MV-4-11 (cell line): Measurements from ENCODE around the gene MRPL12.
A peak's percentile ranks its signal among the peaks of the same experiment; 100 is the strongest.

ENCODE experiments used
- DNase-seq: peaks from one replicate; lab custom pipeline; 2025; lab: John Stamatoyannopoulos, UW

Gene MRPL12

DNA sequence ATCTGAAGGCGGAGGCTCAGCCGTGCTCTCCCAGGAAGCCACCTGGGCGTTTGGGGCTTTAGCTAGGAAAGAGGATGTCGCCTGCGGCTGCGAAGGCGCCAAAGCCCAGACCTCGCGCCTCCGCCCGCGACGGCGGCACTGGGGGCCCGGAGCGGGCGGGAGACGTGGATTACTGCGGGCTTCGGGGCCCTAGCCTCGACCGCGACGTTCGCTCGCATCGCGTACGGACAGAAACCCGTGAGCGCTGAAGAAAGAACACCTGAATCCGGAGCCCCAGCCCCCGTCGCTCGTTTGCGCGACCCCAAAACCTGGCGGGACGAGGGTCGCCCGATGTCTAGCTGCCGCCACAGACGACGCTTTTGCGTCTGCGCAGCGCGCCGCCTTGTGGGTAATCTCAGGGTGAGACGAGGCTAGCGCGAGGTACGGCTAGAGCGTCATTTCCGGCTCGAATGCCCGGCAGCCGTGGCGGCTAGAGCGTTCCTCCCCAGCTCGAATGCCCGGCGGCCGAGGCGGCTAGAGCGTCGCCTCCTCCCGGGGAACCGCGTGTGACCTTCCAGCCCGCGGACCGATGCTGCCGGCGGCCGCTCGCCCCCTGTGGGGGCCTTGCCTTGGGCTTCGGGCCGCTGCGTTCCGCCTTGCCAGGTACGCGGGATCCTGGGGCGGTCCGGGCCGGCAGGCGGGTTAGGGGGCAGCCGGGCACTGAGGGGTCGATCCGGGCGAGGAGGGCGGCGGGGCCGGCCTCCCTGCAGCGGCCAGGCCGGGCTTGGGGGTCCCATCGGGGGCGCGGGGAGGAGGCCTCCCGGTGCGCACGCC, at the start of gene MRPL12:
Gene MRPL12 (plus strand): TSS at position 434 of the 813 bp plus-strand sequence. CDS start 135 bp downstream, at position 569.
- DNase-seq: peak; percentile 88

DNA sequence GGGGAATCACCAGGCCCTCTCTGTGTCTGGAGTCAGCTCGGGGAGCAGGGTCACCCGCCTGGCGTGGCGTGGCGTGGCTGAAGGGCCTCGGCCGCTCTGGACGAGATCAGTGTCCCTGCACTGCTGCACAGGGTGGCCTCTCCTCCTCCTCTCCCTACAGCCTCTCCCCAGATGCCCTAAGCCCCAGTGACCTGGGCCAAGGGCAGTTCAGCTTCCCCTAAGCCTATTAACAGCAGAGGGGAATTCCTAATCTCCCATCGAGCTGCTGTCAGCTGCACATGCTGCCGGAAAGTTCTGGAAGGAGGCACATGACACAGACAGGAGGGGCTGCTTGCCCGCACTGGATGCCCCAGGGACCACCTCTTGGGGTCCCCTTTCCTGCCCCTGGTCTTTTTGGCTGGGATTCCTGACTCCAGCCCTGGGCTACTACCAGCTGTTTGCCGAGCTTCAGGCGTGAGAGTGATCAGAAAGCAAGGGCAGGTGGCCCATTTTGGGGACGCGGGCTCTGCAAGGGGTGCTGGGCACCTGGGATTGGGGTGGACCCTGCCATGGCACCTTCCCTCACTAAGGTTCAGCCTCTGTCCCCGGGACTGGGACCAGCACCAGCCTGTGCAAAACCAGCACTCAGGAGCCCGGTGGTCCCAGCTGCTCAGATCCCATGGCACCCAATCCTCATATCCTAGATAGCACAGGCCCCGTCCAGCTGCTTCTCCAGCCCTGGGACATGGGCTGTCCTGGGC, 47.6 kb upstream of the MRPL12 start:
- no peak for DNase-seq

DNA sequence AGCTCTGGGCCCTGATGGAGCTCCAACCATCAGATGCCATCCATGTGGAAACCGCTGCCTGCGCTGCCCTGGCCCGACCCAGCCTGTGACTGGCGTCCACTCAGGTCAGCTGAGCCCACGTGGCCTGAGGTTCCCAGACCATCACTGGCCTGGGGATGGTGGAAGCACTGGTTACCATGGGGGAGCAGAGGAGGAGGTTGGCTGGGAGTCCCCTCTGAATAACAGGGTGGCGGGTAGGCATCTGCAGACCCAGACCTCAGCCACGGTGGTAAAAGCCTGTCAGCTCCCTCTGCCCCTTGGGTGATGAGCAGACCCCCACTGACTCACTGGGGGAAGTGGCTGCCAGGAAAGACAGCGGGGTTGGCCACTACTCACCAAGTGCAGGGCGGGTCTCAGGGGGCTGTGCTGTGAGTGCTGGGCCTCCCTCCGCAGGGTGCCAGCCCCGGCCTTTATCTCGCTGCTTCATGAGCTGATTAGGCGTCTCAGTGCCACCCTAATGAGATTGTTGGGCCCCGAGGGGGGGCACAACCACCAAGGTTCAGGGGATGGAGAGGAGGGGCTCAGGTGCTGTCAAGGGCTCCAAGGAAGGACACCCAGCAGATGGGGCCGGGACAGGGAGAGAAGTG, 46.9 kb upstream of the MRPL12 start, which contains the start of gene PDE6G:
Gene PDE6G (minus strand): TSS at position 425 of the 626 bp plus-strand sequence. CDS start 3,237 bp downstream, outside the sequence.
- DNase-seq: no peak

DNA sequence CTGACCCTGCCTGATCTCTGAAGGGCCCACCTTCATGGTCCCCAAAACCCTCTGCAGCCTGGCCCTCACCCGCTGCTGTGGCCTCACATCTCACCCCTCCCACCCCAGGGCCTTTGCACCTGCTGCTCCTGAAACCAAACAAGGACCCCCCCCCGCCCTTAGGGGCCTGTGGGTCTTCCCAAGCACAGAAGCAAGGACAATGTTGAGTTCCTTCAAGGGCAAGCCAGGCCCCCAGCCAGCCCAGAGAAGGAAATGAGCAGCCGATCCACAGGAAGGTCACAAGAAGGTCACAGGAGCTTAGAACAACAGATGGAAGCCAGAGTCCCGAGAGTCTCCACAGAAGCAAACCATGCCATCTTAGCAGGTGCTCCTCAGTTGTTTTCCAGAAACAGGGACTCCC, 46.3 kb upstream of the MRPL12 start:
- DNase-seq: peak; percentile 40

DNA sequence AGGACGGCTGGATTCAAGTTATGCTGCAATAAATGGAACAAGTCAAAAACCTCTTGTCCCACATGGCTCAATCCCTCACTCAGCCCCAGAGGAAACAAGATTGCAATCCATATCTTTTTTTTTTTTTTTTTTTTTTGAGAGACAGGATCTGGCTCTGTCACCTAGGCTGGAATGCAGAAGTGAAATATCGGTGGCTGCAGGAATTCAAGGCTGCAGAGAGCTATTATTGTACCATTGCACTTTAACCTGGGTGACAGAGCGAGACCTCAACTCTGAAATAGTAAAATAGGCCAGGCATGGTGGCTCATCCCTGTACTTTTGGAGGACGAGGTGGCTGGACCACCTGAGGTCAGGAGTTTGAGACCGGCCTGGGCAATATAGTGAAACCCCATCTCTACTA, 44.1 kb upstream of the MRPL12 start:
- peak; percentile 23 for DNase-seq

DNA sequence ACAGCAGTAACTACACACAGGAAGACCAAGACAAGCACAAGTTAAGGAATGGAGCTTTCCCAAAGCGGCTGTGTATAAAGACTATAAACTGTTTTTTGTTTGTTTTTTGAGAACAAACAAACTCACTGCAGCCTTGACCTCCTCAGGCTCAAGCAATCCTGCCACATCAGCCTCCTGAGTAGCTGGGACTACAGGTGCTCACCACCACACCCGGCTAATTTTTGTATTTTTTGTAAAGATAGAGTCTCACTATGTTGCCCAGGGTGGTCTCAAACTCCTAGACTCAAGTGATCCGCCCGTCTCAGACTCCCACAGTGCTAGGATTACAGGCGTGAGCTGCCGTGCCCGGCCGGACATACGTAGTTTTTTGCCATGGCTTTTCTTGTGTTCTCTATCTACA, 42.7 kb upstream of the MRPL12 start:
- DNase-seq: no peak

DNA sequence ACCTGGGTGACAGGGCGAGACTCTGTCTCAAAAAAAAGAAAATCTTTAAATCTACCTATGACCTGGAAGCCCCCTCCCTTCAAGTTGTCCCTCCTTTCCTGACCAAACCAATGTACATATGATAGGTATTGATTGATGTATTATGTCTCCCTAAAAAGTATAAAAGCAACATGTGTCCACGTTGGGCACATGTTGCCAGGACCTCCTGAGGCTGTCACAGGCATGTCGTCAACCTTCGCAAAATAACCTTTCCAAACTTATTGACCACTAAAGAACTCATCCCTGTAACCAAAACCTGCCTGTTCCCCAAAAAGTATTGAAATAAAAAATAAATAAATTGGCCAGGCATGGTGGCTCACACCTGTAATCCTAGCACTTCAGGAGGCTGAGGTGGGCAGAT, 41.2 kb upstream of the MRPL12 start:
- no peak for DNase-seq

DNA sequence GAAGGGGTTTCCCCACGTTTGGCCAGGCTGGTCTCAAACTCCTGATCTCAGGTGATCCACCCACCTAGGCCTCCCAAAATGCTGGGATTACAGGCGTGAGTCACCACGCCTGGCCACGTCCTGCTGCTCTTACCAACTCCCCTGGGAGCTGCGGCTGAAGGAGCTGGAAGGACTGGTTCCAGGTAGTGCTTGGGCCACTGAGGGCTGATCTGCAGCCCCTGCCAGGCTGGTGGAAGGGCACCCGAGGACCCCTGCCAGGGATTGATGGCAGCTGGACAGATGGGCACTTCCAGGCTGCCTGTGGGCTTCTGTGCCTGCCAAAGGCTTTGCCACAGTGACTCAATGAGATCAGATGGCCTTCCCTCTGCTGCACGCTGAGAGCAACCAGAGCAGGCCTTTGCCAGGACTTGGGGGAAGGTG, 39.1 kb upstream of the MRPL12 start:
- DNase-seq: no peak

DNA sequence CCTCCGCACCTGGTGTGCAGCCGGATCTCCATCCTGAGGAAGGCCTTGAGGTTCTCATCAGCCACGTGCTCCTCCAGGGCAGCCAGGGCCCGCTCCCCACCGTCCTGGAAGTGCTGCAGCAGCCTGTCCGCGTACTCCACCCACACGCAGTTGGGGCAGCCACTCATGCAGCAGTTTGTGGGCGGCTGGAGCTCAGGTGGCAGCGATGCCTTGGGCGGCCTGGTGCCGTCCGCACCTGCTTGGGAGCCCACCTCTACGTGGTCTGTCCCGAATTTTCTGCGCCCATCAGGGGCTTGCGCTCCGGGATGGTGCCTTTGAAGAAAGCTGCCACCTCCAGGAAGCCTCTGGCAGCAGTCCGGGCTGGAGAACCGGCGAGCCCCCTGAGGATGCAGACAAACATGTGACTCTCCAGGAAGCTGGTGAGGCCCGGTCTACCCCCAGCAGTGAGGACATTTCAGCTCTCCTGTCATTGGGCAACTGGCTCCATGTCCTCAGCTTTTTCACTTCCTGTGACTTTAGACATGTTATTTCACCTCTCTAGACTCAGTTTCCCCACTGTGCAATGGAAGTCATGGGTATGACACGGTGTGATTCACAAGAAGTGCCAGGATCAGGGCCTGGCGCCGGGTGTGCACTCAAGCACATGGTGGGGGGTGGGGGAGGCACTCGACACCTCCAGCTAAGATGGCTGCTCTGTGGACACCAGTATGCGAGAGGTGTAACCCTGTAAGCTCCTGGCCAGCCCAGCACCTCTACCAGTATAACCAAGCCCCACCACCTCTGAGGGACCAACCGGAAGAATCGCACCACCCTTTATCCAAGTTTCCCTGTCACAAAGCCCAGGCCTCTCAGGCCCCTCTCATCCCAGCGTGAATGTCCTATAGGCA, 37.7 kb upstream of the MRPL12 start:
- DNase-seq: no peak

DNA sequence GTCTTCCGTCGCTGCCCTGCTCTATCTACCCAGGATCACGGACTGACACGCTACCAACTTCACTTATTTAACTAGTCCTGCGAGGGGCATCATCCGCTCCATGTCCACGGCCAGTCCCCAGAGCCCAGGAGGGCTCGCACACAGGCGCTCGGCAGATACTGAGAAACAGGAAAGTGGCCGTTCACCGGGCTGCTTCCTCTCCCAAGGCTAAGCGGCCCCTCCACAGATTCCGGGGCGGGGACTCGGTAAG, 37.1 kb upstream of the MRPL12 start:
- DNase-seq: no peak

DNA sequence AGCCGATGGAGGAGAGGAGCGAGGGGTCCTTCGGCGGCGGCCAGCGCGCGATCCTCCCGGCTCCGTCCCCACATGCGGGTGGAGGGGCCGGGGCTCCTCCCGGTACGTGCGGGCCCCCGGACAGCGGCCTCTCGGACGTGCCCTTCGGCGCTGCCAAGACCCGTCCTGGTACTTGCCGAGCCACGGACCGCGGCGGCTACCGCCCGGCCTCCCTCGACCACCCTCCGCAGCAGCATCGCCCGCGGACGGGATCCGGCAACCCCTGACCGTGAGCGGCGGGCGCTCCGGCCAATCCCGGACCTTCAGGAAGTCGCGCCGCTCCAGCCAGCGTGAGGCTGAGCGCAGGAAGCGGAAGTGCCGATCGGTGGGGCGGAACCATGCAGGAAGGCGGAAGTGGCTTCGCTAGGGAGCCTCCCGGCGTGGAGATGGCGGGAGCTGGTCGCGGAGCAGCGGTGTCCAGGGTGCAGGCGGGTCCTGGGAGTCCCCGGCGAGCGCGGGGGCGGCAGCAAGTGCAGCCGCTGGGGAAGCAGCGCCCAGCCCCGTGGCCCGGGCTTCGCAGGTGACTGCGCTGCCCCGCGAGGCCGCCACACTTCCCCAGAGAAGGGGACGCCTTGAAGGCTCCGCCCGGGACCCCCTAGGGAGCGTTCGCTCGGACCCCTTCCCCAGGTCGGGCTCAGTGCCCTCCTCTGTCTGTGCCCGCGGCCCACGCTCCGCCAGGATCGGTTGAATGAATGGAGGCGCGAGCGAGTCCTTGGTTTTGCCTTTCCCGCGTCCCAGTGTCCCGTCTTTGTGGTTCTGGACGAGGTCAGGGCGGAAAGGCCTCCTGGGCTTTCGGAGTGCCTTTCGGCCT, 36.6 kb upstream of the MRPL12 start, which contains the start of the genes CCDC137 and OXLD1:
Gene CCDC137 (plus strand): TSS at position 396 of the 850 bp plus-strand sequence. CDS start 30 bp downstream, at position 426.
Gene OXLD1 (minus strand): TSS at position 264 of the 850 bp plus-strand sequence. CDS start 28 bp downstream, at position 236.
- DNase-seq: peak; percentile 94

DNA sequence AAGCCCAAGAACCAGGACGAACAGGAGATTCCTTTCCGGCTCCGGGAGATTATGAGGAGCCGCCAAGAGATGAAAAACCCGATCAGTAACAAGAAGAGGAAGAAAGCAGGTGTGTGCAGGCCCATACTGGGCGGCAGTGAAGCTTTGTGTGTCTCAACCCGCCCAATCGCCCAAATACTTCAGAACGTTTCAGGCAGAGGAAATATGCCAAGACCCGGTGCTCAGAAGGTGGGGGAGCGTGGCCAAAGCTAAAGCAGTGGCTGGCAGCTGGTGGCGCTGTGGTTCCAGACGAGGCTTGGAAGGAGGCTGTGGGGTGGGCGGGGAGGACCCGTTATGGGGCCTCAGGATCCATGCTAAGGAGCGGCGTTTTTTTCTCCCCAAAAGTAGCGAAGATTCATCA, 35.4 kb upstream of the MRPL12 start:
- DNase-seq: no peak

DNA sequence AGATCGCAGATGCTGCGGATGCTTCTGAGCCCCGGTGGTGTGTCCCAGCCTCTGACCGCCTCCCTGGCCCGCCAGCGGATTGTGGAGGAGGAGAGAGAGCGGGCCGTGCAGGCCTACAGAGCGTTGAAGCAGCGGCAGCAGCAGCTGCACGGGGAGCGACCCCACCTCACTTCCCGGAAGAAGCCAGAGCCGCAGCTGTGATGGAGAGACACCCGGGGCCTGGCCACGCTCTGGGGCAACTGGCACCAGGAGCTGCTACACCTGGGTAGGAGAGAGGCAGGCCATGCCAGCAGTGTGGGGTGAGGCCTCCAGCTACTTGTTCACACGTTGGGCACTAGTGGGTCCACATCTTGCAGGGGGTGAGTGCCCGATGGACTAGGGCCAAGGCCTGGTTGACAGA, 30.7 kb upstream of the MRPL12 start:
- DNase-seq: no peak

DNA sequence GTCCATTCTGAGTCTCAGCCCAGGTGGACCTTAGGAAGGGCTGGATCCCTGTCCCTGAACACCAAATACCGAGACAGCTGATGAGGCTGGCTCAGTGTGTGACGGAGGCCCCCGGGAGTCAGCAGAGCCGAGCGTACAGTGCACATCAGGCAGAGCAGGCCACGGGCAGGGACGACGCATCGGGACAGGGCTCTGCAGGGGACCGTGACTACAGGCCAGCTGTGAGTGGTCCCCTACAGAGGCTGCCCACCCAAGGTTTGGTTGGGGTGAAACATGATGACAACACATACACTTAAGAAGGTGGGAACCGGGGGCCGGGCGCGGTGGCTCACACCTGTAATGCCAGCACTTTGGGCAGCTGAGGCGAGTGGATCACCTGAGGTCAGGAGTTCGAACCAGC, 30.2 kb upstream of the MRPL12 start:
- DNase-seq: no peak

DNA sequence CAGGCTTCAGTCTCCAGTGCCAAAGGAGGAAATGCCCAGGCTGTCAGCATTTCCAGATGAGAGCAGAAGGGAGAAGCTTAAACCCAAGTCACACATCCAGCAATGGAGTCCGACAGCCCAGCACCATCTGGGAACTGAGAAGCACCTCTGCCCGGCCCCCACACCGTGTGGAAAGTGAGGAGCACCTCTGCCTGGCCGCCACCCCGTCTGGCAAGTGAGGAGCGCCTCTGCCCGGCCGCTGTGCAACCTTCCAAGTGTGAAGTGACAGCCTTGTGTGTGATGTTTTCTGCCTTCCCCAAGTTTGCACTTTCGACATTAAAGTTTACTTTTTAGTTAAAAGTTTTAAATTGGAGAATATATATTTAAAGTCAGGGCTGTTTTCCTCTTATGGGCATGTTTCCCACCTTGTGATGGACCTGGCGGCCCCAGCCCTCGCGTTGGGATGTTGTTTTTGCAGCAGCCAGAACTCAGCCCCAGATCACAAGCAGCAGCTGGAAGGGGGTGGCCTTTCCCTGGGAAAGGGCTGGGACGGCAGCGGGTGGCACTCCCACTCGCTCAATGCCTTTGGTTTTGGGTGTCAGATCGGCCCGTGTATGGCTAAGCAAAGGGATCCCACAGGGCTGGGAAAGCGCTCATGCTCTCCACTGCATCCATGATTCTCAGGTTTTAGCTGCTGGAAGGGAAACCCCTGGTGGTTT, 29.5 kb upstream of the MRPL12 start:
- no peak for DNase-seq

DNA sequence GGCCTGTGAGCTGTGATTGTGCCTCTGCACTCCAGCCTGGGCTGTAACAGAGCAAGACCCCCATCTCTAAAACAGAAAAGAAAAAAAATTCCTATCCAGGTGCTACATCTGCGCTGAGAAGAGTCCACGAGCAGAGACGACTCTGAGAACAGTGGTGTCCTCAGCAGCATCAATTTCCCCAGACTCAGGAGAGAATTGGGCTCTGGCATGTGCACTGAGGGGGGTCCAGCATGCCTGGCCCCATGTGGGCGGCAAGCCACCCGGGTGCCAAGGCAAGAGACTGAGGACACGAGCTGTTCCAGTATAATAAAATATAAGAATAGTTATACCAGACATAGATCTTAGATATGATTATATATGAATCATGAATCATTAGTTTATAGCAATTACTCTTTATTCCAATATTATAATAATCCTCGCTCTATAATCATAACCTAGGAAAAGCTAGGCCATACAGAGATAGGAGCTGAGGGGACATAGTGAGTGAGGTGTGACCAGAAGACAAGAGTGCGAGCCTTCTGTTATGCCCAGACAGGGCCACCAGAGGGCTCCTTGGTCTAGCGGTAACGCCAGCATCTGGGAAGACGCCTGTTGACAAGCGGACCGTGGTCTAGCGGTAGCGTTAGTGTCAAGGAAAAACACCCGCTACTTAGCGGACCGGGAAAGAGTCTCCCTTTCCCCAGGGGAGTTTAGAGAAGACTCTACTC, 27.5 kb upstream of the MRPL12 start:
- DNase-seq: peak; percentile 50

DNA sequence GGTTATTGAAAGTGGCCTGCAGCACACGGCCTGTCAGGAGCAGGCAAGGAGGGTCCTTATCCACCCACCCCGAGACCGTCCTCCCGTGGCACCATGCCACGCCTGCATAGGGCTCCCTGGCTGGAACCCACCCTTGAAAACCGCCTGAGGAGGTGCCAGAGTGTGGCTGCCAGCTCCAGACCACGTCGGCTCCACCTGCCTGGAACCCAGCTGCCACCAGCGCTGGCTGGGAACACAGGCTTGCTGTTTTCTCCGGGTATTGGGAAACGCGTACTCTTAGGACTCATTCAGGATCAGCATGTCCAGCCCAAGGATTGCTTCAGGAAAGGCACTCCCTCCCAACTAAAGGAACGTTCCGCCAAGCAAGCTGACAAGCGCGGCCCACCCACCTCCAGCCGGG, 26.3 kb upstream of the MRPL12 start:
- DNase-seq: no peak

DNA sequence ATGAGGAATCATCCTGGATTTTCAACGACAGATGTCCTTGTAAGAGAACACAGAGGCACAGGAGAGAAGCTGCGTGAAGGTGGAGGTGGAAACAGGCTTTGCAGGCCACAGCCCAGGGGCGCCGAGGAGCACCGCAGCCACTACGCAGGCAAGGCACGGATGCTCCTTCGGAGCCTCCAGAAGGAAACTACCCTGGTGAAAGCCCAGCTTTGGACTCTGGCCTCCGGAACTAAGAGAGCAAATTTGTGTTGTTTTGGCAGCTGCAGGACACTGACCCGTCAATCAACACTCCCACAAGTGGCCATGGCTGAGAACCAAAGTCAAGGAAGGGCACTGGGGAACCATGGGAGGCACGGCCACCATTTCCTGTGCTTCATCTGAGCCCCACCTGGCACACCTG, 23.0 kb upstream of the MRPL12 start:
- DNase-seq: no peak

DNA sequence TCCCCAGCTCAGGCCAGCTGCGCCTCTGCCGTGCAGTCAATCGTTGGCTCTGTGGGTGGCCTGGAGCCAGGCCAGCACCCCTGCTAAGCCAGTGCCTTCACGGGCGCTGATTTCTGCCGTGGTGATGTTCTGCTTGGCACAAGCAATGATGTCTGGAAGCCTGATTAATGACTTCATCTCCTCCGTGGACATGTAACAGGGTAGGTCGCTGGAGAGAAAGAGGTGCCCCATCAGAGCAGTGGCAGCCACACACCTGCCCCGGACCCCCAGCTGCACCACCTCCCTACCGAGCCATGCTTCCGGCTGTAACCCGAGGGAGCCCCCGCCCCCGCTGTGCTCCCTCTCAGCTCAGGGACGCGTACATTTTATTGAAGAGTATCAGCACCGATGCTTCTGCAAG, 21.5 kb upstream of the MRPL12 start:
- DNase-seq: no peak
